IPS-15b (cell line): ENCODE data around the gene RNF5.

ENCODE experiments used
- H3K27me3 ChIP-seq: one replicate; pipeline ENCODE4 v1.6.1; 2013; ENCODE audit warnings: low read length; ENCODE audit not compliant: control insufficient read depth, insufficient read depth
- H3K36me3 ChIP-seq: one replicate; pipeline ENCODE4 v1.6.1; 2013; ENCODE audit warnings: low read length; ENCODE audit not compliant: control insufficient read depth, insufficient read depth
- H3K4me1 ChIP-seq: one replicate; pipeline ENCODE4 v1.6.1; 2013; ENCODE audit warnings: mild to moderate bottlenecking, low read length; ENCODE audit not compliant: control insufficient read depth, insufficient read depth
- H3K4me3 ChIP-seq: one replicate; pipeline ENCODE4 v1.5.1; 2013; ENCODE audit warnings: low read depth, low read length
- H3K9ac ChIP-seq: one replicate; pipeline ENCODE4 v1.6.1; 2013; ENCODE audit warnings: low read depth, mild to moderate bottlenecking, low read length
- H3K9me3 ChIP-seq: one replicate; pipeline ENCODE4 v1.6.1; 2013; ENCODE audit warnings: mild to moderate bottlenecking, low read length; ENCODE audit not compliant: control insufficient read depth, insufficient read depth

The RNF5 gene

DNA sequence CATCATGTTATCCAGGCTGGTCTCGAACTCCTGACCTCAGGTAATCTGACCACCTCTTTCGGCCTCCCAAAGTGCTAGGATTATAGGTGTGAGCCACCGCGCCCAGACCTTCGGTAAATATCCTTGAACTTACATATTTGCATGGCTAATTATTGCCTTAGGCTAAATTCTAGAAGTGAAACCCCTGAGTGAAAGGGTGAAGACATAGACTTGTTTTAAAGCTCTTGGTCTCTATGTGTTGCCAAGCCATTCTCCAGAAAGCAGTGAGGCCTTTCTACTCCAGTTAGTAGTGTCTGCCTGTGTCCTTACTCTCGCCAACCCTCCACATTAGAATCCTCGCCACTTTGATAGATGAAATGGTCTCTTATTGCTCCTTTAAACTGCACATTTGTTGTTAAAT, 48.2 kb downstream of the RNF5 start:
- Histone ChIP-seq H3K4me1 (no peaks in the 10 kb centered on the region), H3K4me3 (no peak overlapping the region), H3K27me3 (no peaks in the 10 kb centered on the region), H3K36me3 (no peaks in the 10 kb centered on the region), H3K9ac (no peak overlapping the region), H3K9me3 (no peaks in the 10 kb centered on the region)
